SK-N-SH (cell line): Measurements from ENCODE around the gene DCUN1D3.

Source experiments
- CHD2 ChIP-seq: fragments of 150-350 bp; IDR thresholded peaks from 2 replicates; pipeline ENCODE4 v1.6.1; 2018; ENCODE audit warnings: low read length; ENCODE audit not compliant: partially characterized antibody
- ELF1 ChIP-seq: IDR thresholded peaks from 2 replicates; pipeline ENCODE4 v1.4.0; 2012
- EP300 ChIP-seq, 2 experiments: IDR thresholded peaks; 2 replicates each; pipeline versions ENCODE4 v1.4.0 to v1.6.1; 2012; ENCODE audit warnings: borderline replicate concordance in 1 of 2, low read depth in 1 of 2, low read length in 1 of 2
- FOSL2 ChIP-seq: IDR thresholded peaks from 2 replicates; pipeline ENCODE4 v1.4.0; 2012; ENCODE audit warnings: low read depth, mild to moderate bottlenecking, moderate library complexity, borderline replicate concordance
- JUND ChIP-seq: IDR thresholded peaks from 2 replicates; pipeline ENCODE4 v1.4.0; 2012
- NFIC ChIP-seq: IDR thresholded peaks from 2 replicates; pipeline ENCODE4 v1.4.0; 2012; ENCODE audit warnings: borderline replicate concordance
- RCOR1 ChIP-seq: fragments of 150-350 bp; IDR thresholded peaks from 2 replicates; pipeline ENCODE4 v1.6.1; 2017; ENCODE audit warnings: antibody characterized with exemption, low read length
- SIN3A ChIP-seq: IDR thresholded peaks from 2 replicates; pipeline ENCODE4 v1.6.1; 2012; ENCODE audit warnings: low read depth, mild to moderate bottlenecking, low read length, moderate library complexity, borderline replicate concordance
- TCF12 ChIP-seq: IDR thresholded peaks from 2 replicates; pipeline ENCODE4 v1.4.0; 2012
- TF ChIP-seq, protein P1 (sequence below): fragments of 200-600 bp; sonication (generic); IDR thresholded peaks from 2 replicates; pipeline ENCODE4 v1.6.1; 2017; ENCODE audit warnings: antibody characterized with exemption, mild to moderate bottlenecking, moderate library complexity
- TF ChIP-seq, protein P2 (sequence below): IDR thresholded peaks from 2 replicates; pipeline ENCODE4 v1.4.0; 2012; ENCODE audit warnings: low read depth, borderline replicate concordance
- TF ChIP-seq, protein P3 (sequence below): IDR thresholded peaks from 2 replicates; pipeline ENCODE4 v1.4.0; 2012; ENCODE audit warnings: low read depth, borderline replicate concordance
- TF ChIP-seq, protein P4 (sequence below): IDR thresholded peaks from 2 replicates; pipeline ENCODE4 v1.6.1; 2012; ENCODE audit warnings: mild to moderate bottlenecking, low read depth, low read length, moderate library complexity
- TF ChIP-seq, protein P5 (sequence below): IDR thresholded peaks from 2 replicates; pipeline ENCODE4 v1.4.0; 2012; ENCODE audit warnings: low read depth

DNA sequence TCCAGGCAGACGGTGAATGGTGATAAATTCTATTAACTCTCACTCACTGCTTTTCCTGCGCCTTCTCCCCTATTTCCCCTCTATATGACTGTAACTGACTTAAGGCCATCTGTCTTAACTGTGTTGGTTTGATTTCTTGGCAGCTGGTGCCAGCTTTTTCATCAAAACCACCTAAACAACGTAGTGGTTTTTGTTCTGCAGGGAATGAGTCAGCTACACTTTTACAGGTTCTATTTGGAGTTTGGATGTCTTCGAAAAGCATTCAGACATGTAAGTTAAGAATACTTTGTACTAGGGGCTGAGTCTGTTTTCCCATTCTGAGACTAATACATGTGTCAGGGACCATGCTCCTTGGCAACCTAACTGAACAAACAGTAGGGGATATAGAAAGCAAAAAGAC lies 85.4 kb downstream of the DCUN1D3 start:
- TF ChIP-seq RCOR1 (no peak), NFIC (no peak), CHD2 (no peak), FOSL2 (no peak), EP300 (IDR thresholded peaks at IDR 0.05; ENCODE audit: borderline replicate concordance in 1 of 2, low read depth in 1 of 2, low read length in 1 of 2) (no peak), ELF1 (no peak), SIN3A (no peak), JUND (no peak), TCF12 (no peak)
- TF ChIP-seq, protein P1, sequence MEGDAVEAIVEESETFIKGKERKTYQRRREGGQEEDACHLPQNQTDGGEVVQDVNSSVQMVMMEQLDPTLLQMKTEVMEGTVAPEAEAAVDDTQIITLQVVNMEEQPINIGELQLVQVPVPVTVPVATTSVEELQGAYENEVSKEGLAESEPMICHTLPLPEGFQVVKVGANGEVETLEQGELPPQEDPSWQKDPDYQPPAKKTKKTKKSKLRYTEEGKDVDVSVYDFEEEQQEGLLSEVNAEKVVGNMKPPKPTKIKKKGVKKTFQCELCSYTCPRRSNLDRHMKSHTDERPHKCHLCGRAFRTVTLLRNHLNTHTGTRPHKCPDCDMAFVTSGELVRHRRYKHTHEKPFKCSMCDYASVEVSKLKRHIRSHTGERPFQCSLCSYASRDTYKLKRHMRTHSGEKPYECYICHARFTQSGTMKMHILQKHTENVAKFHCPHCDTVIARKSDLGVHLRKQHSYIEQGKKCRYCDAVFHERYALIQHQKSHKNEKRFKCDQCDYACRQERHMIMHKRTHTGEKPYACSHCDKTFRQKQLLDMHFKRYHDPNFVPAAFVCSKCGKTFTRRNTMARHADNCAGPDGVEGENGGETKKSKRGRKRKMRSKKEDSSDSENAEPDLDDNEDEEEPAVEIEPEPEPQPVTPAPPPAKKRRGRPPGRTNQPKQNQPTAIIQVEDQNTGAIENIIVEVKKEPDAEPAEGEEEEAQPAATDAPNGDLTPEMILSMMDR = no peak
- TF ChIP-seq, protein P2, sequence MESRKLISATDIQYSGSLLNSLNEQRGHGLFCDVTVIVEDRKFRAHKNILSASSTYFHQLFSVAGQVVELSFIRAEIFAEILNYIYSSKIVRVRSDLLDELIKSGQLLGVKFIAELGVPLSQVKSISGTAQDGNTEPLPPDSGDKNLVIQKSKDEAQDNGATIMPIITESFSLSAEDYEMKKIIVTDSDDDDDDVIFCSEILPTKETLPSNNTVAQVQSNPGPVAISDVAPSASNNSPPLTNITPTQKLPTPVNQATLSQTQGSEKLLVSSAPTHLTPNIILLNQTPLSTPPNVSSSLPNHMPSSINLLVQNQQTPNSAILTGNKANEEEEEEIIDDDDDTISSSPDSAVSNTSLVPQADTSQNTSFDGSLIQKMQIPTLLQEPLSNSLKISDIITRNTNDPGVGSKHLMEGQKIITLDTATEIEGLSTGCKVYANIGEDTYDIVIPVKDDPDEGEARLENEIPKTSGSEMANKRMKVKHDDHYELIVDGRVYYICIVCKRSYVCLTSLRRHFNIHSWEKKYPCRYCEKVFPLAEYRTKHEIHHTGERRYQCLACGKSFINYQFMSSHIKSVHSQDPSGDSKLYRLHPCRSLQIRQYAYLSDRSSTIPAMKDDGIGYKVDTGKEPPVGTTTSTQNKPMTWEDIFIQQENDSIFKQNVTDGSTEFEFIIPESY = no peak
- TF ChIP-seq, protein P3, sequence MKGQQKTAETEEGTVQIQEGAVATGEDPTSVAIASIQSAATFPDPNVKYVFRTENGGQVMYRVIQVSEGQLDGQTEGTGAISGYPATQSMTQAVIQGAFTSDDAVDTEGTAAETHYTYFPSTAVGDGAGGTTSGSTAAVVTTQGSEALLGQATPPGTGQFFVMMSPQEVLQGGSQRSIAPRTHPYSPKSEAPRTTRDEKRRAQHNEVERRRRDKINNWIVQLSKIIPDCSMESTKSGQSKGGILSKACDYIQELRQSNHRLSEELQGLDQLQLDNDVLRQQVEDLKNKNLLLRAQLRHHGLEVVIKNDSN = no peak
- TF ChIP-seq, protein P4, sequence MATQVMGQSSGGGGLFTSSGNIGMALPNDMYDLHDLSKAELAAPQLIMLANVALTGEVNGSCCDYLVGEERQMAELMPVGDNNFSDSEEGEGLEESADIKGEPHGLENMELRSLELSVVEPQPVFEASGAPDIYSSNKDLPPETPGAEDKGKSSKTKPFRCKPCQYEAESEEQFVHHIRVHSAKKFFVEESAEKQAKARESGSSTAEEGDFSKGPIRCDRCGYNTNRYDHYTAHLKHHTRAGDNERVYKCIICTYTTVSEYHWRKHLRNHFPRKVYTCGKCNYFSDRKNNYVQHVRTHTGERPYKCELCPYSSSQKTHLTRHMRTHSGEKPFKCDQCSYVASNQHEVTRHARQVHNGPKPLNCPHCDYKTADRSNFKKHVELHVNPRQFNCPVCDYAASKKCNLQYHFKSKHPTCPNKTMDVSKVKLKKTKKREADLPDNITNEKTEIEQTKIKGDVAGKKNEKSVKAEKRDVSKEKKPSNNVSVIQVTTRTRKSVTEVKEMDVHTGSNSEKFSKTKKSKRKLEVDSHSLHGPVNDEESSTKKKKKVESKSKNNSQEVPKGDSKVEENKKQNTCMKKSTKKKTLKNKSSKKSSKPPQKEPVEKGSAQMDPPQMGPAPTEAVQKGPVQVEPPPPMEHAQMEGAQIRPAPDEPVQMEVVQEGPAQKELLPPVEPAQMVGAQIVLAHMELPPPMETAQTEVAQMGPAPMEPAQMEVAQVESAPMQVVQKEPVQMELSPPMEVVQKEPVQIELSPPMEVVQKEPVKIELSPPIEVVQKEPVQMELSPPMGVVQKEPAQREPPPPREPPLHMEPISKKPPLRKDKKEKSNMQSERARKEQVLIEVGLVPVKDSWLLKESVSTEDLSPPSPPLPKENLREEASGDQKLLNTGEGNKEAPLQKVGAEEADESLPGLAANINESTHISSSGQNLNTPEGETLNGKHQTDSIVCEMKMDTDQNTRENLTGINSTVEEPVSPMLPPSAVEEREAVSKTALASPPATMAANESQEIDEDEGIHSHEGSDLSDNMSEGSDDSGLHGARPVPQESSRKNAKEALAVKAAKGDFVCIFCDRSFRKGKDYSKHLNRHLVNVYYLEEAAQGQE = no peak
- TF ChIP-seq, protein P5, sequence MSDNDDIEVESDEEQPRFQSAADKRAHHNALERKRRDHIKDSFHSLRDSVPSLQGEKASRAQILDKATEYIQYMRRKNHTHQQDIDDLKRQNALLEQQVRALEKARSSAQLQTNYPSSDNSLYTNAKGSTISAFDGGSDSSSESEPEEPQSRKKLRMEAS = no peak
